Duodenal mucosa (tissue), 2 donors: ENCODE data around the gene VSIR.

Source experiments
- H3K27ac ChIP-seq: one replicate; pipeline ENCODE4 v1.7.0; 2013; ENCODE audit warnings: low read depth, low read length
- H3K27me3 ChIP-seq, 2 donors: one replicate each; pipeline ENCODE4 v1.7.0; 2013; ENCODE audit warnings: low read length in 2 of 2, control low read depth in 1 of 2; ENCODE audit not compliant: insufficient read depth in 2 of 2, control insufficient read depth in 1 of 2
- H3K36me3 ChIP-seq, 2 donors: one replicate each; pipeline ENCODE4 v1.7.0; 2013; ENCODE audit warnings: low read length in 2 of 2, control low read depth in 1 of 2; ENCODE audit not compliant: insufficient read depth in 2 of 2, control insufficient read depth in 1 of 2
- H3K4me1 ChIP-seq, 2 donors: one replicate each; pipeline ENCODE4 v1.7.0; 2013; ENCODE audit warnings: low read length in 2 of 2, control low read depth in 1 of 2; ENCODE audit not compliant: insufficient read depth in 2 of 2, control insufficient read depth in 1 of 2
- H3K4me3 ChIP-seq, 2 donors: one replicate each; pipeline ENCODE4 v1.7.0; 2013; ENCODE audit warnings: low read length in 2 of 2, low read depth in 1 of 2
- H3K9ac ChIP-seq, 2 donors: one replicate each; pipeline ENCODE4 v1.7.0; 2013; ENCODE audit warnings: low read length in 2 of 2, low read depth in 1 of 2
- H3K9me3 ChIP-seq, 2 donors: one replicate each; pipeline ENCODE4 v1.7.0; 2013; ENCODE audit warnings: low read length in 2 of 2, control low read depth in 1 of 2; ENCODE audit not compliant: control insufficient read depth in 1 of 2

The VSIR gene

GRCh38 chr10:71753091-71753959, 20.0 kb downstream of the VSIR start:
- Histone ChIP-seq H3K9me3 (no peaks in the 10 kb centered on the region), H3K4me3 (peak overlapping the region in 1 of 2 donors; percentile 13), H3K9ac (peak overlapping the region in 1 of 2 donors; percentile 58), H3K4me1 (peaks cover 92 to 93% of the 10 kb centered on the region in 2 donors), H3K36me3 (peaks cover 27 to 46% of the 10 kb centered on the region in 2 donors), H3K27me3 (no peaks in the 10 kb centered on the region), H3K27ac (peak overlapping the region; percentile 8)

- Histone ChIP-seq H3K9ac (peak overlapping the region; percentile 2 to 58), H3K4me3 (no peak overlapping the region), H3K27me3 (no peaks in the 10 kb centered on the region), H3K27ac (peak overlapping the region; percentile 8), H3K9me3 (no peaks in the 10 kb centered on the region), H3K36me3 (peaks cover 23 to 42% of the 10 kb centered on the region in 2 donors), H3K4me1 (peaks cover 92 to 93% of the 10 kb centered on the region in 2 donors)
Observed at GRCh38 chr10:71752391-71753090, 20.8 kb downstream of the VSIR start.

- Histone ChIP-seq H3K27me3 (no peaks in the 10 kb centered on the region), H3K4me3 (no peak overlapping the region), H3K9ac (peak overlapping the region in 1 of 2 donors; percentile 58), H3K27ac (no peak overlapping the region), H3K9me3 (no peaks in the 10 kb centered on the region), H3K36me3 (peaks cover 23 to 42% of the 10 kb centered on the region in 2 donors), H3K4me1 (peaks cover 92 to 93% of the 10 kb centered on the region in 2 donors)
Observed at GRCh38 chr10:71751515-71752224, 21.6 kb downstream of the VSIR start.

- no peak overlapping the region for H3K27ac ChIP-seq
Observed at GRCh38 chr10:71750986-71751385, 22.3 kb downstream of the VSIR start.

GRCh38 chr10:71750124-71750841, 23.0 kb downstream of the VSIR start:
- H3K27me3 ChIP-seq = no peaks in the 10 kb centered on the region
- peaks cover 92 to 94% of the 10 kb centered on the region in 2 donors for H3K4me1 ChIP-seq
- peaks cover 20 to 39% of the 10 kb centered on the region in 2 donors for H3K36me3 ChIP-seq
- peak overlapping the region; percentile 1 to 56 for H3K9ac ChIP-seq
- no peak overlapping the region for H3K27ac ChIP-seq
- no peak overlapping the region for H3K4me3 ChIP-seq
- H3K9me3 ChIP-seq = no peaks in the 10 kb centered on the region

More at GRCh38 chr10:71750986-71751385, 22.3 kb downstream of the VSIR start:
- H3K4me1 ChIP-seq = peaks cover 92 to 93% of the 10 kb centered on the region in 2 donors
- H3K9ac ChIP-seq = no peak overlapping the region
- no peak overlapping the region for H3K4me3 ChIP-seq
- peaks cover 23 to 42% of the 10 kb centered on the region in 2 donors for H3K36me3 ChIP-seq
- H3K27me3 ChIP-seq = no peaks in the 10 kb centered on the region
- H3K9me3 ChIP-seq = no peaks in the 10 kb centered on the region

GRCh38 chr10:71749396-71749795, 23.9 kb downstream of the VSIR start:
- Histone ChIP-seq H3K27me3 (no peaks in the 10 kb centered on the region), H3K4me1 (peaks cover 88 to 89% of the 10 kb centered on the region in 2 donors), H3K9me3 (no peaks in the 10 kb centered on the region), H3K36me3 (peaks cover 16 to 31% of the 10 kb centered on the region in 2 donors), H3K27ac (peak overlapping the region; percentile 59), H3K9ac (peak overlapping the region; percentile 46 to 56), H3K4me3 (no peak overlapping the region)

GRCh38 chr10:71748671-71749191, 24.6 kb downstream of the VSIR start:
- H3K27ac ChIP-seq = peak overlapping the region; percentile 59
- H3K27me3 ChIP-seq = no peaks in the 10 kb centered on the region
- H3K4me1 ChIP-seq = peaks cover 81 to 83% of the 10 kb centered on the region in 2 donors
- no peaks in the 10 kb centered on the region for H3K9me3 ChIP-seq
- no peak overlapping the region for H3K4me3 ChIP-seq
- peak overlapping the region; percentile 46 to 56 for H3K9ac ChIP-seq
- peaks cover 16 to 30% of the 10 kb centered on the region in 2 donors for H3K36me3 ChIP-seq

GRCh38 chr10:71747551-71748523, 25.5 kb downstream of the VSIR start:
- peak overlapping the region in 1 of 2 donors; percentile 6 for H3K4me3 ChIP-seq
- no peaks in the 10 kb centered on the region for H3K9me3 ChIP-seq
- peaks cover 16 to 30% of the 10 kb centered on the region in 2 donors for H3K36me3 ChIP-seq
- peak overlapping the region; percentile 31 to 56 for H3K9ac ChIP-seq
- no peaks in the 10 kb centered on the region for H3K27me3 ChIP-seq
- H3K4me1 ChIP-seq = peaks cover 74 to 79% of the 10 kb centered on the region in 2 donors
- H3K27ac ChIP-seq = peak overlapping the region; percentile 83
